NCI-H128 (cell line): ENCODE results near the gene RAG1.
"Not testable (repeated sequence)": the region's sequence is repeated elsewhere in the genome, so short reads cannot be mapped to it uniquely, and the experiment has no call there.

Source experiments
- DNase-seq: peaks from one replicate; lab custom pipeline; 2025; ENCODE audit not compliant: unreplicated experiment; lab: John Stamatoyannopoulos, UW

RAG1 gene

GRCh38 chr11:36567694-36568093 is at the start of gene RAG1:
TSS of gene RAG1 (plus strand) at chr11:36568007. CDS start at chr11:36573305, 5,298 bp downstream.
- DNase-seq = no peak

GRCh38 chr11:36530840-36531239 is 37.0 kb upstream of the RAG1 start:
- DNase-seq = no peak

- DNase-seq = no peak
These were observed 34.7 kb upstream of the RAG1 start for GRCh38 chr11:36532941-36533601.

GRCh38 chr11:36534276-36534840 is 33.4 kb upstream of the RAG1 start:
- no peak for DNase-seq

- DNase-seq = no peak
These were observed 26.8 kb upstream of the RAG1 start for GRCh38 chr11:36540998-36541397.

- no peak for DNase-seq
These were observed 17.3 kb upstream of the RAG1 start for GRCh38 chr11:36550385-36551115.

GRCh38 chr11:36557390-36557789 is 10.4 kb upstream of the RAG1 start:
- not testable (repeated sequence) for DNase-seq

GRCh38 chr11:36557991-36558390 is 9.8 kb upstream of the RAG1 start:
- DNase-seq = no peak

GRCh38 chr11:36558571-36559413 is 9.0 kb upstream of the RAG1 start:
- no peak for DNase-seq

GRCh38 chr11:36564376-36565030 is 3.3 kb upstream of the RAG1 start:
- peak; percentile 27 for DNase-seq

- DNase-seq = no peak
These were observed 2.7 kb upstream of the RAG1 start for GRCh38 chr11:36565031-36565610.

GRCh38 chr11:36566407-36567053 is 1.3 kb upstream of the RAG1 start:
- DNase-seq = no peak

- DNase-seq = no peak
These were observed 1.3 kb downstream of the RAG1 start for GRCh38 chr11:36569095-36569494.

GRCh38 chr11:36574486-36574885 is 6.7 kb downstream of the RAG1 start:
- DNase-seq = no peak

- no peak for DNase-seq
These were observed 9.6 kb downstream of the RAG1 start for GRCh38 chr11:36577373-36577772.

- no peak for DNase-seq
These were observed 10.1 kb downstream of the RAG1 start for GRCh38 chr11:36577859-36578258.

GRCh38 chr11:36578458-36578857 is 10.7 kb downstream of the RAG1 start:
- no peak for DNase-seq

GRCh38 chr11:36581536-36581935 is 13.7 kb downstream of the RAG1 start:
- no peak for DNase-seq

GRCh38 chr11:36583667-36584066 is 15.9 kb downstream of the RAG1 start:
- no peak for DNase-seq

- no peak for DNase-seq
These were observed 18.7 kb downstream of the RAG1 start for GRCh38 chr11:36586543-36586942.
